BE2C (cell line): Measurements from ENCODE around the gene R3HDM2. TPM values are rescaled to one million over a fixed set of nuclear protein-coding genes. Genes with fewer than 3 reads are reported as not detected.
A peak's percentile ranks its signal among the peaks of the same experiment; 100 is the strongest.

Experiments
- DNase-seq: peaks from one replicate; pipeline ENCODE4 v3.0.0-alpha.2; 2020
- H3K27me3 ChIP-seq: fragments of 250-450 bp; sonication (Bioruptor Pico); 2 replicates; pipeline ENCODE4 v1.5.1; 2020; ENCODE audit warnings: mild to moderate bottlenecking
- H3K36me3 ChIP-seq: fragments of 250-450 bp; sonication (Bioruptor Pico); 2 replicates; pipeline ENCODE4 v1.5.1; 2020; ENCODE audit warnings: mild to moderate bottlenecking
- H3K4me1 ChIP-seq: fragments of 250-450 bp; sonication (Bioruptor Pico); 2 replicates; pipeline ENCODE4 v1.5.1; 2020
- H3K4me3 ChIP-seq: 2 replicates; pipeline ENCODE4 v1.5.1; 2011; ENCODE audit warnings: low read depth, low read length
- H3K9me3 ChIP-seq: fragments of 250-450 bp; sonication (Bioruptor Pico); 2 replicates; pipeline ENCODE4 v1.5.1; 2020
- polyA plus RNA-seq: library from polyadenylated mRNA; unstranded; fragments of >200 nt; gene quantifications from one replicate; pipeline ENCODE4 v1.2.1, GENCODE V29; 2012; ENCODE audit warnings: low read depth, missing spikeins; ENCODE audit not compliant: insufficient read length, insufficient read depth
- TF ChIP-seq, protein P1 (sequence below): IDR thresholded peaks from 2 replicates; pipeline ENCODE4 v1.5.1; 2012; ENCODE audit warnings: mild to moderate bottlenecking, low read depth, low read length

R3HDM2 gene
- polyA plus RNA-seq: 83.2 TPM

DNA sequence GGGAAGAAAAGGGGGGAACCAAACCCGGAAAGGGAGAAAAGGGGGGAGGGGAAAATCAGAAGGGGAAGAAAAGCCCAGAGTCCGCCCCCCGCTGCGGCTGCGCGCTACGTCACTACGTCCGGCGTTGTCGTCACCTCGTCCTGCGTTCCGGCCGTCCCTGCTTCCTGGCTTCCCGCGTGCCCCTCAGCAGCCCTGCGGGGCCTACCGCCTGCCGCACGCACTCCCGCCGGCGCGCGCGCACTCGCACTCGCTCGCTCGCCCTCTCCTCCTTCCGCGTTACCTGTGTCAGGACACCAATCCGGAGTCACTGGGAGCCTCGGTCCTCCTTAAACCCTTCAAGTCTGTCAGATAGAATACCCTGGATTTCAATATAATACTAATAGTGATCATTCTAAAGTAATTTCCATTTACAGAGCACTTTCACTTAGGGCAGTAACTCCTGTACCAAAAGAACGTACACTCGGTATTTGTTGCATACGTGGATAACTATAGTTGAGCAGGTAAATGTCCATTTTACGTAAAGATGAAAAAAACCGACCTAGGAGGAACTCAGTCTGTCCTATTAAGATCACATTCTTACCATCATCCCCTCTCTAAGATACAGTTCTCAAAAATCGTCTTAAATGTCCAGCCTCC, at the start of gene R3HDM2:
Gene R3HDM2, minus strand, starts transcription at position 113 of the 636 bp plus-strand sequence. CDS start 120,615 bp downstream, outside the sequence.
- Histone ChIP-seq H3K36me3 (no peaks in the 10 kb centered on the region), H3K27me3 (no peaks in the 10 kb centered on the region), H3K4me3 (peak within 1 kb of the TSS; percentile 74), H3K9me3 (no peaks in the 10 kb centered on the region), H3K4me1 (no peaks in the 10 kb centered on the region)
- TF ChIP-seq, protein P1, sequence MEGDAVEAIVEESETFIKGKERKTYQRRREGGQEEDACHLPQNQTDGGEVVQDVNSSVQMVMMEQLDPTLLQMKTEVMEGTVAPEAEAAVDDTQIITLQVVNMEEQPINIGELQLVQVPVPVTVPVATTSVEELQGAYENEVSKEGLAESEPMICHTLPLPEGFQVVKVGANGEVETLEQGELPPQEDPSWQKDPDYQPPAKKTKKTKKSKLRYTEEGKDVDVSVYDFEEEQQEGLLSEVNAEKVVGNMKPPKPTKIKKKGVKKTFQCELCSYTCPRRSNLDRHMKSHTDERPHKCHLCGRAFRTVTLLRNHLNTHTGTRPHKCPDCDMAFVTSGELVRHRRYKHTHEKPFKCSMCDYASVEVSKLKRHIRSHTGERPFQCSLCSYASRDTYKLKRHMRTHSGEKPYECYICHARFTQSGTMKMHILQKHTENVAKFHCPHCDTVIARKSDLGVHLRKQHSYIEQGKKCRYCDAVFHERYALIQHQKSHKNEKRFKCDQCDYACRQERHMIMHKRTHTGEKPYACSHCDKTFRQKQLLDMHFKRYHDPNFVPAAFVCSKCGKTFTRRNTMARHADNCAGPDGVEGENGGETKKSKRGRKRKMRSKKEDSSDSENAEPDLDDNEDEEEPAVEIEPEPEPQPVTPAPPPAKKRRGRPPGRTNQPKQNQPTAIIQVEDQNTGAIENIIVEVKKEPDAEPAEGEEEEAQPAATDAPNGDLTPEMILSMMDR: no peak
- DNase-seq: peak; percentile 96

DNA sequence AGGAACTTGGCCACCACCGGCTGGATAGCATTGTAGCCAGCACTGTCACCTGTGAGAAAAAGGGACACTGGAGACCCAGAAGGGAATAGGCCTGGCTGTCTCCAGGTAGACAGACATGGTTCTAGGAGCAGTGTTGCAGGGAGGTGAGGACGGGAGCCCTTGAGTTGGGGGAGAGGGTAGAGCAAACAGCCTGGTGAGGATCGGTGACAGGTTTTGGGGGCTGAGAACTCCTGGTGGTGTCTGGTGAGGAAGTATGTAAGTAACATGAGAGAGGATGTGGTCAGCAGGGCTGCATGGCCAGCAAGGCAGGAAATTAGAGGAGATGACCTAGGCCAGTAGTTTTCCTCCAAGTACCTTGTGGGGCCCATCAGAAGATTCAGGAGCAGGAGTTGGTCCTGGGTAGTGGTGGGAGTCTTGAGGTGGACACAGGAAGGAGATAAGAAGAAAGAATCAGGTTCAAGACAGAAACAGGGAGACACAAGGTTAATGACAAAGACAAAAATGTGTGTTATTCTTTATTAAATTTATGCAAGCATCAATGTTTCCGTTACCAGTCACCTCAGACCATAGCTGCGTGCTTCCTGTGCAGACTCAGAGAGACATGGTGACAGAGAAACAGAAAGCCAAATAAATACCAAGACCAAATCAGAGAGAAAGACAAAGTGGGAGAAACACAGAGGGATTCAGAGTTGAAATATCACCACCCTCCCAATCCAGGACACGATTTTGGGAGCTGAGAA, 48.7 kb upstream of the R3HDM2 start, which contains the start of gene ARHGAP9:
Gene ARHGAP9, minus strand, starts transcription at position 491 of the 740 bp plus-strand sequence. Its CDS starts 460 bp downstream, at position 31.
- TF ChIP-seq, protein P1: no peak
- Histone ChIP-seq H3K36me3 (no peaks in the 10 kb centered on the region), H3K9me3 (no peaks in the 10 kb centered on the region; the same call in 1 of the 2 replicates), H3K27me3 (peaks cover 85% of the 10 kb centered on the region), H3K4me3 (no peak within 1 kb of the TSS), H3K4me1 (no peaks in the 10 kb centered on the region)
- DNase-seq: no peak

DNA sequence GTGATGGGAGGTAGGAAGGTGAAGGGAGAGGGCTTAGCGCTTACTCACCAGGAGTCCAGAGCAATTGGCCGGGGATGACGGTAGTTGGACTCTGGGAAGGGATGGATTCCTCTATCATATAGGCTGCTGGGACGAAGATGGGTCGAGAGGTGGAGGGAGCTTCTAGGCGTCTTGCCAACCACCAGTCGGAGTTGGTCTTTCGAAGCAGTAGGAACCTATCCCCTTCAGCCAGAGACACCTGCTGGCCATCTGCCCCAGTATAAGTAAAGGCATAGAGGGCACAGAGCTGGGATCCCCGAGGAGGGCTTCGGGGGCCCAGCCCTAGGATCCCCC, 48.2 kb upstream of the R3HDM2 start:
- no peaks in the 10 kb centered on the region for H3K4me1 ChIP-seq
- no peak for DNase-seq
- no peak overlapping the region for H3K4me3 ChIP-seq
- peaks cover 91% of the 10 kb centered on the region for H3K27me3 ChIP-seq
- TF ChIP-seq, protein P1: no peak
- H3K36me3 ChIP-seq: no peaks in the 10 kb centered on the region
- no peaks in the 10 kb centered on the region; the same call in 1 of the 2 replicates for H3K9me3 ChIP-seq

DNA sequence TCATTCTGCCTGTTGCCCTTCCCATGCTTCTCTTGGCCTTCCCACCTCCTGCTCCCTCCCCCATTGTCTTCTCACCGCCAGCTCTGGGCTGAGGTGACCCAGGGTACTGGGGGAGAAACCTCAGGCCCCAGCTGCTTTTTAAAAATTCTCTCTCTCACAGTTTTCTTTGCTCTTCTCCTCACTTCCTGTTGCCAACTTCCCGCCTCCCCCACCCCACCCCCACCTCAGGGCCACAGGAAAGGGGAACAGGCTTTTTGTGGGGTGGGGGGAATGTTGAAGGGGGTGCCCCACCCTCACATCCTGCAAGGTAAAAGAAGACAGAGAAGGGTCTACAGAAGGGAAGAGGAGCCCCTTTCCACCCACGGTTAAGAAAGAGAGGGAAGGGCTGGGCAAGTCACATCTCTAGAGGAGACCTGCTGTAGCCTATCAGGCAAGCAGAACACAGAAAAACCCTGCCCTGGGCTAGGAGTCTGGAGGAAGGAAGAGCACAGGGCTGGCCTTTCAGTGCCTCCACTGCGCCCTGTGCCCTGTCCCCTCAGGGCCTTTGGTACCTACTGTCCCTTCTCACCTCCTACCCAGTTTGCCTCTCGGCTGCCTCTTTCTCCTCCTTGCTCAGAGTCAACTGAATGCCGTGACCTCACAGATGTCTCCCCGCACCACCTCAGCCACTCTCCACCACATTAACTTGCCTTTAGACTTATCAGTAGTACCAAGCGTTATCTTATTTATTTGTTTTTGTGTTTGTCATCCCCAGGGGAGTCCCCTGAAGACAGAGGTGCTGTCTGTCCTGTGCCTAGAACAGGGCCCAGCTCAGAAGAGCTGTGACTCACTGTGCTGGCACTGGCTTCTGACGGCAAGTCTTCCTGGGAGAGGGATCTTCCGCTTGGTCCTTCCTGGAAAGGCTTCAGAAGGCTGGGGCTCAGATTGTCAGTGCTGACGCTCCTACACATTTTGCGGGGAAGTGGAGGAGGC, 47.2 kb upstream of the R3HDM2 start:
- Histone ChIP-seq H3K27me3 (peaks cover 96% of the 10 kb centered on the region), H3K9me3 (no peaks in the 10 kb centered on the region; the same call in 1 of the 2 replicates), H3K36me3 (no peaks in the 10 kb centered on the region), H3K4me1 (no peaks in the 10 kb centered on the region), H3K4me3 (no peak overlapping the region)
- no peak for DNase-seq
- TF ChIP-seq, protein P1: no peak

DNA sequence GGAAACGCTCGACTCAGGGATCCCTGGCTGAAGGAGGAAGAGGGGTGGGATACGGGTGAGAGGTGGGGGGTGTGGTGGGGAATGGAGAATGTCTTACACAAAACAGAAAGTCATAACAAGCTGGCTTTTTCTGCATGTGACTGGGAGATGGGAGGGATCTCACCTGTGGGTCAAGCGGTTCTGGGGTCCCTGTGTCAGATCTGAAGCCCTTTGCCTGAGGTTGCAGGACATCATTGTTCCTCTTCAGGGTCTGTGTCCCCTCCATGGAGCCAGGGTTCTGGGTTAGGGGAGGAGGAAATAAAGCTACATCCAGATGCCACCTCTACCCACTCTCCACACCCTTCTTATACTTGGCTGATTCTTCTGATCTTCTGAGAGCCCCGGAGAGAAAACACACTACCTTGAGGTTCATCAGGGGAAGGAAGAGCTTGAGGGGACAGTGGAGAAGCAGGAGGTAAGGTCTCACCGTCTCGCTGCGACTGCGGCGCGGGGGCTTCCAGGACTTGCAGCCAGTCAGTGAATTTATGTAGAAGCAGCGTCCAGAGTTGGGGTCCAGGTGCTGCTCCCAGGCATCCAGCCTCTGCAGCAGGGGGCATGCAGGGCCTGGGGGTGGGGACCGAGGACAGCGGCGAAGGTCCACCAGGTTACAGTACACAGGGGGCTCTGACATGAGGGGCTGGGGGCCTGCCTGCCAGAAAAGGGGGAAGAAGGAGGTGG, 46.3 kb upstream of the R3HDM2 start:
- H3K27me3 ChIP-seq: peaks cover 98% of the 10 kb centered on the region
- no peak for DNase-seq
- H3K4me1 ChIP-seq: no peaks in the 10 kb centered on the region
- no peaks in the 10 kb centered on the region for H3K36me3 ChIP-seq
- TF ChIP-seq, protein P1: no peak
- H3K4me3 ChIP-seq: no peak overlapping the region
- no peaks in the 10 kb centered on the region; the same call in 1 of the 2 replicates for H3K9me3 ChIP-seq
